T-helper 2 cell (primary cell): Measurements from ENCODE around the gene DDX1.

Experiments
- DNase-seq, 5 experiments: peaks; one replicate each; pipeline versions ENCODE4 v3.0.0 to v3.0.0-alpha.2; 2012 to 2022

The DDX1 gene

GRCh38 chr2:15630121-15630977 is 38.7 kb downstream of the DDX1 start:
- DNase-seq: no peak

GRCh38 chr2:15630978-15631719 is 39.5 kb downstream of the DDX1 start:
- DNase-seq: no peak

GRCh38 chr2:15631883-15632282 is 40.2 kb downstream of the DDX1 start:
- DNase-seq: no peak

GRCh38 chr2:15633043-15633970 is 41.6 kb downstream of the DDX1 start:
- DNase-seq: no peak

GRCh38 chr2:15633971-15634346 is 42.3 kb downstream of the DDX1 start:
- no peak for DNase-seq

GRCh38 chr2:15634846-15635490 is 43.3 kb downstream of the DDX1 start:
- DNase-seq: no peak

GRCh38 chr2:15636972-15637785 is 45.5 kb downstream of the DDX1 start:
- DNase-seq: peak in 4 of 5 experiments; percentile 2 to 42 (median 30)

GRCh38 chr2:15638720-15639119 is 47.1 kb downstream of the DDX1 start:
- no peak for DNase-seq

- DNase-seq: no peak
These were observed 47.9 kb downstream of the DDX1 start for GRCh38 chr2:15639323-15640251.

- no peak for DNase-seq
These were observed 48.6 kb downstream of the DDX1 start for GRCh38 chr2:15640261-15640711.

GRCh38 chr2:15640784-15641183 is 49.1 kb downstream of the DDX1 start:
- DNase-seq: no peak

GRCh38 chr2:15641530-15641982 is 49.9 kb downstream of the DDX1 start:
- no peak for DNase-seq

GRCh38 chr2:15642011-15642814 is 50.5 kb downstream of the DDX1 start:
- no peak for DNase-seq

GRCh38 chr2:15642815-15643500 is 51.3 kb downstream of the DDX1 start:
- no peak for DNase-seq

GRCh38 chr2:15643791-15644585 is 52.3 kb downstream of the DDX1 start:
- DNase-seq: no peak

- DNase-seq: no peak
These were observed 53.6 kb downstream of the DDX1 start for GRCh38 chr2:15645300-15645699.

GRCh38 chr2:15645720-15646385 is 54.2 kb downstream of the DDX1 start:
- no peak for DNase-seq
